AG10803 (cell line): ENCODE data around the gene MYCN.
"Not testable (repeated sequence)": the region's sequence is repeated elsewhere in the genome, so short reads cannot be mapped to it uniquely, and the experiment has no call there.

ENCODE experiments used
- DNase-seq: peaks from one replicate; pipeline ENCODE4 v3.0.0; 2010; ENCODE audit warnings: low read depth
- H3K4me3 ChIP-seq: 2 replicates; pipeline ENCODE4 v1.5.1; 2011; ENCODE audit warnings: mild to moderate bottlenecking, low read length, control low read depth
- CTCF ChIP-seq: conservative IDR thresholded peaks from 2 replicates; pipeline ENCODE4 v1.5.1; 2011; ENCODE audit warnings: mild to moderate bottlenecking, low read length, control low read depth, inconsistent platforms

MYCN gene

GRCh38 chr2:15901808-15902130, 38.6 kb upstream of the MYCN start:
- H3K4me3 ChIP-seq = no peak overlapping the region
- no peak for DNase-seq

GRCh38 chr2:15903910-15904309, 36.4 kb upstream of the MYCN start:
- DNase-seq = not testable (repeated sequence)

More at GRCh38 chr2:15901808-15902130, 38.6 kb upstream of the MYCN start:
- no peak for TF ChIP-seq CTCF

GRCh38 chr2:15905267-15905645, 35.1 kb upstream of the MYCN start:
- DNase-seq = no peak
- no peak for TF ChIP-seq CTCF
- H3K4me3 ChIP-seq = no peak overlapping the region

More at GRCh38 chr2:15903910-15904309, 36.4 kb upstream of the MYCN start:
- not testable (repeated sequence) for H3K4me3 ChIP-seq

GRCh38 chr2:15905986-15906491, 34.3 kb upstream of the MYCN start:
- TF ChIP-seq CTCF = no peak
- no peak overlapping the region for H3K4me3 ChIP-seq
- DNase-seq = no peak

- no peak for DNase-seq
- no peak overlapping the region for H3K4me3 ChIP-seq
- TF ChIP-seq CTCF = no peak
Measured at GRCh38 chr2:15906778-15907177, 33.6 kb upstream of the MYCN start.

- no peak for TF ChIP-seq CTCF
- no peak overlapping the region for H3K4me3 ChIP-seq
Measured at GRCh38 chr2:15907461-15908324, 32.7 kb upstream of the MYCN start.

GRCh38 chr2:15908371-15908770, 32.0 kb upstream of the MYCN start:
- no peak for DNase-seq

More at GRCh38 chr2:15907461-15908324, 32.7 kb upstream of the MYCN start:
- no peak for DNase-seq

More at GRCh38 chr2:15908371-15908770, 32.0 kb upstream of the MYCN start:
- no peak overlapping the region for H3K4me3 ChIP-seq
- TF ChIP-seq CTCF = no peak
